NCI-H128 (cell line): ENCODE results near the gene ZBTB1.
"Not testable (repeated sequence)": the region's sequence is repeated elsewhere in the genome, so short reads cannot be mapped to it uniquely, and the experiment has no call there.

ENCODE experiments used
- DNase-seq: peaks from one replicate; lab custom pipeline; 2025; ENCODE audit not compliant: unreplicated experiment; lab: John Stamatoyannopoulos, UW

Gene ZBTB1

GRCh38 chr14:64522591-64523355 lies 18.2 kb downstream of the ZBTB1 start:
- no peak for DNase-seq

- no peak for DNase-seq
These were observed 20.8 kb downstream of the ZBTB1 start for GRCh38 chr14:64525354-64525753.

- DNase-seq = no peak
These were observed 27.0 kb downstream of the ZBTB1 start for GRCh38 chr14:64531567-64531966.

GRCh38 chr14:64536488-64537245 lies 32.1 kb downstream of the ZBTB1 start:
- DNase-seq = no peak

- peak; percentile 15 for DNase-seq
These were observed 35.9 kb downstream of the ZBTB1 start, which contains the start of gene HSPA2 for GRCh38 chr14:64540208-64541202. TSS of gene HSPA2 (plus strand) at chr14:64540741. CDS start at chr14:64540850, 109 bp downstream.

- no peak for DNase-seq
These were observed 36.8 kb downstream of the ZBTB1 start for GRCh38 chr14:64541261-64541971.

GRCh38 chr14:64541972-64542835 lies 37.6 kb downstream of the ZBTB1 start:
- DNase-seq = no peak

GRCh38 chr14:64542836-64543201 lies 38.2 kb downstream of the ZBTB1 start:
- DNase-seq = no peak

GRCh38 chr14:64544607-64545312 lies 40.2 kb downstream of the ZBTB1 start:
- no peak for DNase-seq

GRCh38 chr14:64549016-64549415 lies 44.4 kb downstream of the ZBTB1 start:
- no peak for DNase-seq

GRCh38 chr14:64549791-64550620 lies 45.4 kb downstream of the ZBTB1 start, which contains the start of gene PPP1R36:
TSS of gene PPP1R36 (plus strand) at chr14:64549961. CDS start at chr14:64549998, 37 bp downstream.
- no peak for DNase-seq

- DNase-seq = no peak
These were observed 46.2 kb downstream of the ZBTB1 start for GRCh38 chr14:64550621-64551333.

GRCh38 chr14:64554556-64554955 lies 50.0 kb downstream of the ZBTB1 start:
- DNase-seq = no peak

- DNase-seq = no peak
These were observed 52.0 kb downstream of the ZBTB1 start for GRCh38 chr14:64556526-64556925.

GRCh38 chr14:64558216-64558615 lies 53.6 kb downstream of the ZBTB1 start:
- DNase-seq = not testable (repeated sequence)

GRCh38 chr14:64561631-64562030 lies 57.1 kb downstream of the ZBTB1 start:
- no peak for DNase-seq

GRCh38 chr14:64562436-64562835 lies 57.9 kb downstream of the ZBTB1 start:
- DNase-seq = no peak
